Astrocyte (in vitro differentiated cells and primary cell): ENCODE results near the gene SCFD1.

Experiments used
- CTCF ChIP-seq: IDR thresholded peaks from 2 replicates; pipeline ENCODE4 v1.5.1; 2011; ENCODE audit warnings: low read depth, mild to moderate bottlenecking, inconsistent platforms, low read length, moderate library complexity; ENCODE audit not compliant: insufficient read depth
- EZH2 ChIP-seq: IDR thresholded peaks from 2 replicates; pipeline ENCODE4 v1.6.1; 2012; ENCODE audit warnings: mild to moderate bottlenecking, low read length, inconsistent platforms; ENCODE audit not compliant: insufficient read depth

- TF ChIP-seq CTCF (no peak), EZH2 (no peak)
Measured at GRCh38 chr14:30698463-30698862, 76.3 kb downstream of the SCFD1 start.
